ENCODE results near the gene CENPX. TPM values are rescaled to one million over a fixed set of nuclear protein-coding genes. Genes with fewer than 3 reads are reported as not detected.

CENPX gene
- total RNA-seq, 1 experiment from 2014 or later, result 187 TPM

DNA sequence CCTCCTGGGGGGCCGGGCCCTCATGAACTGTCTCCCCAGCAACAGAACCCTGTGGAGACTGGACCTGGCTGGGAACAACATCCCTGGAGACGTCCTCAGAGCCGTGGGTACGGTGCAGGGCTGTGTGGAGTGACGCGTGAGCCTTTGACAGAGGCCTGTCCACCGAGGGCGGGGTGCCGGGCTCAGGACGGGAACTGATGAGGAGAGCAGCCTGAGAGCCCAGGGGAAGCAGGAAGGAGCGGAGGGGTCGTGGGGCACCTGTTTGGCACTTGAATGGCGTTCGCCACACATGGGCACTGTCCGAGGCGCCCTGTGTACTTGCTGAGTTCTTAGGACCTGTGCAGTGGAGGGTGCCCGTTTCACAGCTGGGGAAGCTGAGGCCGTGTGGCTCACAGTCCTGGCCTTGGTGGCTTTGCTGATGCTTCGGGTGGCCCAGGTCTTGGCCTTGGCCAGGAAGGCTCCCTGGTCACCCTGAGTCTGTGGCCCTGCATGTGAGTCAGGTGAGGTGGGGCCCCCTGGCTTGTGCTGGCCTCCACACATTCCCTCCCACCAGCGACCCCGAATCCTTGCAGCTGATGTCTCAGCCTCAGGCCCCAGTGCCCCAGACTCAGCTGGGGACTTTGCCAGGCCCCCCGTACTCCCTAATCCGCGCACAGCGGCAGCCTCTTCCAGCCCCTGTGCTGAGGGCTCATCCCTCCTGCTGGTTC lies 2.9 kb upstream of the CENPX start:
- Histone ChIP-seq H3K27ac (ENCODE audit: low read length) (no peak overlapping the region), H3K9me3 (ENCODE audit: control insufficient read depth, insufficient read depth, low read depth, low read length) (no peaks in the 10 kb centered on the region), H3K27me3 (ENCODE audit: control insufficient read depth, insufficient read depth, low read length) (no peaks in the 10 kb centered on the region), H3K4me1 (ENCODE audit: control insufficient read depth, insufficient read depth, low read length) (peaks cover 19% of the 10 kb centered on the region), H3K36me3 (ENCODE audit: control insufficient read depth, insufficient read depth, low read length) (no peaks in the 10 kb centered on the region; the same call in 1 of the 2 replicates), H3K4me3 (ENCODE audit: low read depth in 2 of 2, low read length in 2 of 2) (no peak overlapping the region)
- in situ Hi-C loops (cut with HindIII; ENCODE audit: low pct_unique_long_range_greater_than_20kb, low sequenced_read_pairs), result no loop called here
- ChIA-PET POLR2A (interaction anchor here (0.5 kb wide), 1 partner anchor 22 kb away, joined by 3 read pairs; no protein-coding TSS in a partner anchor), CTCF (interaction anchor here (0.6 kb wide), 1 partner anchor 22 kb away, joined by 4 read pairs; no protein-coding TSS in a partner anchor)
- TF ChIP-seq, protein P1, sequence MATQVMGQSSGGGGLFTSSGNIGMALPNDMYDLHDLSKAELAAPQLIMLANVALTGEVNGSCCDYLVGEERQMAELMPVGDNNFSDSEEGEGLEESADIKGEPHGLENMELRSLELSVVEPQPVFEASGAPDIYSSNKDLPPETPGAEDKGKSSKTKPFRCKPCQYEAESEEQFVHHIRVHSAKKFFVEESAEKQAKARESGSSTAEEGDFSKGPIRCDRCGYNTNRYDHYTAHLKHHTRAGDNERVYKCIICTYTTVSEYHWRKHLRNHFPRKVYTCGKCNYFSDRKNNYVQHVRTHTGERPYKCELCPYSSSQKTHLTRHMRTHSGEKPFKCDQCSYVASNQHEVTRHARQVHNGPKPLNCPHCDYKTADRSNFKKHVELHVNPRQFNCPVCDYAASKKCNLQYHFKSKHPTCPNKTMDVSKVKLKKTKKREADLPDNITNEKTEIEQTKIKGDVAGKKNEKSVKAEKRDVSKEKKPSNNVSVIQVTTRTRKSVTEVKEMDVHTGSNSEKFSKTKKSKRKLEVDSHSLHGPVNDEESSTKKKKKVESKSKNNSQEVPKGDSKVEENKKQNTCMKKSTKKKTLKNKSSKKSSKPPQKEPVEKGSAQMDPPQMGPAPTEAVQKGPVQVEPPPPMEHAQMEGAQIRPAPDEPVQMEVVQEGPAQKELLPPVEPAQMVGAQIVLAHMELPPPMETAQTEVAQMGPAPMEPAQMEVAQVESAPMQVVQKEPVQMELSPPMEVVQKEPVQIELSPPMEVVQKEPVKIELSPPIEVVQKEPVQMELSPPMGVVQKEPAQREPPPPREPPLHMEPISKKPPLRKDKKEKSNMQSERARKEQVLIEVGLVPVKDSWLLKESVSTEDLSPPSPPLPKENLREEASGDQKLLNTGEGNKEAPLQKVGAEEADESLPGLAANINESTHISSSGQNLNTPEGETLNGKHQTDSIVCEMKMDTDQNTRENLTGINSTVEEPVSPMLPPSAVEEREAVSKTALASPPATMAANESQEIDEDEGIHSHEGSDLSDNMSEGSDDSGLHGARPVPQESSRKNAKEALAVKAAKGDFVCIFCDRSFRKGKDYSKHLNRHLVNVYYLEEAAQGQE (IDR thresholded peaks at IDR 0.05; ENCODE audit: insufficient read depth in 1 of 2, low read depth in 2 of 2, low read length in 1 of 2), result no peak
- intact Hi-C loops (cut with micrococcal nuclease; ENCODE audit: unreplicated experiment), result loop anchor here (10.0 kb wide), 1 partner anchor 161 kb away; the partner anchor contains the start of gene P4HB
- ATAC-seq (no peak), DNase-seq (ENCODE audit: low read depth, low spot score) (no peak)
- BruUV-seq (replicated peaks), result no TSS peak

- intact Hi-C loops (cut with micrococcal nuclease; ENCODE audit: unreplicated experiment), result loop anchor here (10.0 kb wide), 1 partner anchor 160 kb away; the partner anchor contains the start of gene P4HB
Measured at GRCh38 chr17:82024859-82025258, 2.2 kb upstream of the CENPX start.

More at GRCh38 chr17:82024859-82025258, 2.2 kb upstream of the CENPX start:
- H3K9me3 ChIP-seq (ENCODE audit: control insufficient read depth, insufficient read depth, low read depth, low read length), result no peaks in the 10 kb centered on the region
- in situ Hi-C loops (cut with HindIII; ENCODE audit: low pct_unique_long_range_greater_than_20kb, low sequenced_read_pairs), result no loop called here
- H3K27ac ChIP-seq (ENCODE audit: low read length), result no peak overlapping the region
- ATAC-seq (no peak), DNase-seq (ENCODE audit: low read depth, low spot score) (no peak)
- ChIA-PET POLR2A (no interaction called here), CTCF (no interaction called here)
- no peak for TF ChIP-seq TCF7L2 (IDR thresholded peaks at IDR 0.05; ENCODE audit: low read depth, low read length)
- TF ChIP-seq, protein P2, sequence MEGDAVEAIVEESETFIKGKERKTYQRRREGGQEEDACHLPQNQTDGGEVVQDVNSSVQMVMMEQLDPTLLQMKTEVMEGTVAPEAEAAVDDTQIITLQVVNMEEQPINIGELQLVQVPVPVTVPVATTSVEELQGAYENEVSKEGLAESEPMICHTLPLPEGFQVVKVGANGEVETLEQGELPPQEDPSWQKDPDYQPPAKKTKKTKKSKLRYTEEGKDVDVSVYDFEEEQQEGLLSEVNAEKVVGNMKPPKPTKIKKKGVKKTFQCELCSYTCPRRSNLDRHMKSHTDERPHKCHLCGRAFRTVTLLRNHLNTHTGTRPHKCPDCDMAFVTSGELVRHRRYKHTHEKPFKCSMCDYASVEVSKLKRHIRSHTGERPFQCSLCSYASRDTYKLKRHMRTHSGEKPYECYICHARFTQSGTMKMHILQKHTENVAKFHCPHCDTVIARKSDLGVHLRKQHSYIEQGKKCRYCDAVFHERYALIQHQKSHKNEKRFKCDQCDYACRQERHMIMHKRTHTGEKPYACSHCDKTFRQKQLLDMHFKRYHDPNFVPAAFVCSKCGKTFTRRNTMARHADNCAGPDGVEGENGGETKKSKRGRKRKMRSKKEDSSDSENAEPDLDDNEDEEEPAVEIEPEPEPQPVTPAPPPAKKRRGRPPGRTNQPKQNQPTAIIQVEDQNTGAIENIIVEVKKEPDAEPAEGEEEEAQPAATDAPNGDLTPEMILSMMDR (IDR thresholded peaks at IDR 0.05), result no peak
- no peaks in the 10 kb centered on the region; the same call in 1 of the 2 replicates for H3K36me3 ChIP-seq (ENCODE audit: control insufficient read depth, insufficient read depth, low read length)
- H3K4me3 ChIP-seq (ENCODE audit: low read depth in 2 of 2, low read length in 2 of 2), result no peak overlapping the region
- no TSS peak for BruUV-seq (replicated peaks)
- peaks cover 22% of the 10 kb centered on the region for H3K4me1 ChIP-seq (ENCODE audit: control insufficient read depth, insufficient read depth, low read length)
- H3K27me3 ChIP-seq (ENCODE audit: control insufficient read depth, insufficient read depth, low read length), result no peaks in the 10 kb centered on the region
